Pancreas (tissue), 10 donors: ENCODE measurements around the gene UCN3. TPM values are rescaled to one million over a fixed set of nuclear protein-coding genes. Genes with fewer than 3 reads are reported as not detected.

Experiments used
- ATAC-seq, 4 donors: fragments of 200-7000 bp; cut with Tn5 transposase; one replicate each; pipeline versions ENCODE4 v1.8.0 to v1.9.1; 2020; ENCODE audit warnings: mild to moderate bottlenecking in 4 of 4, moderate library complexity in 4 of 4
- DNase-seq, 6 donors: peaks; one replicate each; pipeline ENCODE4 v3.0.0-alpha.2; 2020
- FAIRE-seq: peaks from 2 replicates; lab custom pipeline; 2012; peaks lifted over from hg19 to GRCh38; lab: Jason Lieb, UNC
- H3K27ac ChIP-seq, 4 donors: fragments of 200-600 bp; sonication (generic); 1 replicate in 3 of 4; 2 replicates in 1 of 4; pipeline versions ENCODE4 v1.5.0 to v1.8.0; 2020
- H3K27me3 ChIP-seq, 4 donors: fragments of 200-600 bp; one replicate each; pipeline ENCODE4 v1.8.0; 2021
- H3K36me3 ChIP-seq, 3 donors: fragments of 200-600 bp; sonication (generic) in 1 of 3; one replicate each; pipeline versions ENCODE4 v1.5.0 to v1.8.0; 2020 to 2021
- H3K4me1 ChIP-seq, 3 donors: fragments of 200-600 bp; one replicate each; pipeline ENCODE4 v1.8.0; 2021
- H3K4me3 ChIP-seq, 4 donors: fragments of 200-600 bp; sonication (generic) in 2 of 4; one replicate each; pipeline versions ENCODE4 v1.5.0 to v1.8.0; 2020 to 2021
- H3K9me3 ChIP-seq, 4 donors: fragments of 200-600 bp; one replicate each; pipeline ENCODE4 v1.8.0; 2021
- WGBS, 2 donors: extraction: QIAGEN DNeasy Blood & Tissue Kit; methylation state at CpG; one replicate each; pipeline ENCODE4 v1.1.7; 2013; 5-methylcytosine and 5-hydroxymethylcytosine counted together
- intact Hi-C, 3 donors: fragments of 100-400 bp; cut with DNase I; formaldehyde crosslinking; loops; one replicate each; pipeline versions ENCODE4 v1.11.1 to v1.14.2; 2022
- polyA plus RNA-seq, 2 donors: library from polyadenylated mRNA; stranded (reverse); fragments of 200-250 nt; gene quantifications; one replicate each; pipeline ENCODE4 v1.2.3, GENCODE V29; 2013
- total RNA-seq, 6 donors: library from RNA; stranded (reverse); fragmentation: NEBNext Ultra II Directional in 4 of 6; extraction: Animal tissue kit (Norgen Biotek cat#: 25700) in 4 of 6; gene quantifications; one replicate each; pipeline versions ENCODE4 v1.2.1 to v1.2.4, GENCODE V29; 2021 to 2023
- TF ChIP-seq, protein P1 (sequence below), 4 donors: fragments of 200-600 bp; sonication (generic) in 3 of 4; IDR thresholded peaks; one replicate each; pipeline versions ENCODE4 v1.5.0 to v1.8.0; 2021; ENCODE audit warnings: antibody characterized with exemption in 4 of 4
- donor health status: healthy with polysubstance abuse.
- donor health status: DM: no; HTN: no; CAD: no; lungs with moderate emphysema.
- donor health status: DM: no; HTN: no; CAD: no.
- donor health status: control.
- donor health status: control.
- donor health status: Bipolar disorder and iron deficiency.
- donor health status: DM: yes; HTN: yes; CAD: no.
- donor health status: DM: no; HTN: no; CAD: no.
- donor health status: DM: no; HTN: no; CAD: no.
- donor health status: DM: yes; HTN: yes; CAD: no.

Gene UCN3
- 1 to 10 TPM in 4 of 6 donors, under 1 TPM in 2; 0.66 to 5.5 (median 1.8) TPM for total RNA-seq
- polyA plus RNA-seq = 10 to 100 TPM; 17.2 to 45.7 TPM

DNA sequence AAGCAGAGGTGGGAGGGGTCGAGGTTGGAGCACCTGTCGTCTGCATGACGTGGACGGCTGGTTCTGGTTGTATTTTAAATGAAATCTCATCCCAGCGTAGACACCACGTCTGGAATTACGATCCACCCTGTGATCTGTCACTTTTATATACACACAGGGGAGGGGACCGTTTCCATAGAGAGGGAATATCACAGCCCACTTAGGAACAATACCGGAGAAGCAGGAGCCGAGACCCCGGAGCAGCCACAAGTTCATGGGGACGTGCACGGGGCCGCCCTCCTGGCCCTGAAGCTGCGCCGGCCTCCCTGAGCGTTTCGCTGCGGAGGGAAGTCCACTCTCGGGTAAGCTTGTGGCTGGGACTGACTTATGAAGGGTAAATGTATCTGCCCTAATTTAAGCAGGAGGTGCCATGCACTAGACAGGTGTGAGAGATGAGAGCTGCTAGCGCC is at the start of gene UCN3:
TSS of gene UCN3 (plus strand) at position 77 of the 449 bp plus-strand sequence. CDS start 8,755 bp downstream, outside the sequence.
- peak in 1 of 6 donors; percentile 63 for DNase-seq
- no peak within 1 kb of the TSS for H3K27ac ChIP-seq
- peaks cover 0 to 6% (median 1%) of the 10 kb centered on the region in 4 donors for H3K27me3 ChIP-seq
- intact Hi-C loops = no loop called here
- H3K36me3 ChIP-seq = no peaks in the 10 kb centered on the region
- H3K4me1 ChIP-seq = no peaks in the 10 kb centered on the region
- FAIRE-seq = no peak
- peak in 3 of 4 donors; percentile 51 to 70 (median 63) for ATAC-seq
- 30 to 35% methylated on average over 21 of the region's 21 CpGs for whole genome bisulfite sequencing, 2 donors
- TF ChIP-seq, protein P1, sequence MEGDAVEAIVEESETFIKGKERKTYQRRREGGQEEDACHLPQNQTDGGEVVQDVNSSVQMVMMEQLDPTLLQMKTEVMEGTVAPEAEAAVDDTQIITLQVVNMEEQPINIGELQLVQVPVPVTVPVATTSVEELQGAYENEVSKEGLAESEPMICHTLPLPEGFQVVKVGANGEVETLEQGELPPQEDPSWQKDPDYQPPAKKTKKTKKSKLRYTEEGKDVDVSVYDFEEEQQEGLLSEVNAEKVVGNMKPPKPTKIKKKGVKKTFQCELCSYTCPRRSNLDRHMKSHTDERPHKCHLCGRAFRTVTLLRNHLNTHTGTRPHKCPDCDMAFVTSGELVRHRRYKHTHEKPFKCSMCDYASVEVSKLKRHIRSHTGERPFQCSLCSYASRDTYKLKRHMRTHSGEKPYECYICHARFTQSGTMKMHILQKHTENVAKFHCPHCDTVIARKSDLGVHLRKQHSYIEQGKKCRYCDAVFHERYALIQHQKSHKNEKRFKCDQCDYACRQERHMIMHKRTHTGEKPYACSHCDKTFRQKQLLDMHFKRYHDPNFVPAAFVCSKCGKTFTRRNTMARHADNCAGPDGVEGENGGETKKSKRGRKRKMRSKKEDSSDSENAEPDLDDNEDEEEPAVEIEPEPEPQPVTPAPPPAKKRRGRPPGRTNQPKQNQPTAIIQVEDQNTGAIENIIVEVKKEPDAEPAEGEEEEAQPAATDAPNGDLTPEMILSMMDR (IDR thresholded peaks at IDR 0.05) = no peak
- no peaks in the 10 kb centered on the region for H3K9me3 ChIP-seq
- H3K4me3 ChIP-seq = peak within 1 kb of the TSS in 1 of 4 donors; percentile 32

- no peaks in the 10 kb centered on the region for H3K36me3 ChIP-seq
- FAIRE-seq (no peak), DNase-seq (no peak), ATAC-seq (no peak)
- H3K4me1 ChIP-seq = no peaks in the 10 kb centered on the region
- no peak overlapping the region for H3K4me3 ChIP-seq
- H3K9me3 ChIP-seq = no peaks in the 10 kb centered on the region
- no peaks in the 10 kb centered on the region for H3K27me3 ChIP-seq
- intact Hi-C loops = no loop called here
- WGBS, 2 donors = 67 to 76% methylated on average over 10 of the region's 10 CpGs
- TF ChIP-seq, protein P1 (IDR thresholded peaks at IDR 0.05) = no peak
- no peak overlapping the region for H3K27ac ChIP-seq
Measured at GRCh38 chr10:5317547-5318107, 47.1 kb upstream of the UCN3 start.

DNA sequence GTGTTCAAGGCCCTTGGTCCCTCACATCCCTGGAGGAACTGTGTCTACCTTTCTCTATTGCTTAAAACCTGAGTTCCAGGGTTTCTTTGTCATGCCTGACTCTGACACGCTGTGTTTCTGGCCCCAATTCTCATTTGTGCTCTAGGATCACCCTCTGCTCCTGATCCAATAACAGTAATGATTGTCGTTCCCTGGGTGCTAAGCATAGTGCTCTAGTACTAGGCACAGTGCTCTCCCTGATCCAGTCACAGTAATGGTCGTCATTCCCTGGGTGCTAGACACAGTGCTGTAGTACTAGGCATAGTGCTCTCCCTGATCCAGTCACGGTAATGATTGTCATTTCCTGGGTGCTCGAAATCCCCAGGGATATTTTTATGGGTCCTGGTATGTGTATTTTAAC is 46.6 kb upstream of the UCN3 start:
- TF ChIP-seq, protein P1 (IDR thresholded peaks at IDR 0.05) = no peak
- Histone ChIP-seq H3K27ac (no peak overlapping the region), H3K4me3 (no peak overlapping the region), H3K9me3 (no peaks in the 10 kb centered on the region), H3K4me1 (no peaks in the 10 kb centered on the region), H3K27me3 (no peaks in the 10 kb centered on the region), H3K36me3 (no peaks in the 10 kb centered on the region)
- intact Hi-C loops = no loop called here
- ATAC-seq (no peak), DNase-seq (no peak), FAIRE-seq (no peak)
- 82 to 88% methylated on average over 5 of the region's 5 CpGs for WGBS, 2 donors

DNA sequence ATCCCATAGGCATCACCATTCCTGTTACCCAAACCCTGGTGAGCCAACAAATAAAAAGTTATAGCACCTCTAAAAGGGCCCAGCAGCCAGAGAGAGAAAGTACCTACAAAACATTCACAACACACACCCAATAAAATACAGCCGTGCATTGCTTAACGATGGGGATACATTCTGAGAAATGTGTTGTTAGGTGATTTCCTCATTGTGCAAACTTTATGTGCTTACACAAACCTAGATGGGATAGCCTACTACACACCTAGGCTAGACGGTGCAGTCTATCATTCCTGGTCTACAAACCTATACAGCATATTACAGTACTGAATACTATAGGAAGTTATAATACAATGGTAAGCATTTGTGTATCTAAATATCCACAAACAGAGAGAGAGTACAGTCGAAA is 44.9 kb upstream of the UCN3 start:
- 71 to 89% methylated on average over 4 of the region's 4 CpGs for WGBS, 2 donors
- no peak for FAIRE-seq

More for the DNA sequence above, 44.9 kb upstream of the UCN3 start:
- DNase-seq (no peak), ATAC-seq (no peak)
- no peaks in the 10 kb centered on the region for H3K9me3 ChIP-seq
- intact Hi-C loops = no loop called here
- H3K27me3 ChIP-seq = no peaks in the 10 kb centered on the region
- TF ChIP-seq, protein P1 (IDR thresholded peaks at IDR 0.05) = no peak
- H3K4me3 ChIP-seq = no peak overlapping the region
- H3K36me3 ChIP-seq = no peaks in the 10 kb centered on the region
- no peaks in the 10 kb centered on the region for H3K4me1 ChIP-seq
- H3K27ac ChIP-seq = no peak overlapping the region
